HepG2 (cell line): ENCODE data around the gene PRIMPOL. TPM values are rescaled to one million over a fixed set of nuclear protein-coding genes. Genes with fewer than 3 reads are reported as not detected.

Experiments used
- ATF1 ChIP-seq: IDR thresholded peaks from 2 replicates; pipeline ENCODE4 v1.6.1; 2016; ENCODE audit warnings: mild to moderate bottlenecking, control low read depth
- DMAP1 ChIP-seq: IDR thresholded peaks from 2 replicates; pipeline ENCODE4 v1.6.1; 2016
- EP300 ChIP-seq, 3 experiments: sonication (generic) in 1 of 3; formaldehyde crosslinking in 1 of 3; IDR thresholded peaks; 2 replicates each; pipeline versions ENCODE4 v1.5.1 to v1.6.1; 2011 to 2020; ENCODE audit warnings: low read depth in 2 of 3, low read length in 2 of 3, borderline replicate concordance in 1 of 3, improper control_type of control experiment in 1 of 3, mild to moderate bottlenecking in 1 of 3, missing genetic modification reagents in 1 of 3, moderate library complexity in 1 of 3
- HOMEZ ChIP-seq: IDR thresholded peaks from 2 replicates; pipeline ENCODE4 v1.6.1; 2016; ENCODE audit warnings: low read depth
- JUNB ChIP-seq: sonication (generic); formaldehyde crosslinking; IDR thresholded peaks from 2 replicates; pipeline ENCODE4 v1.8.0; 2022; ENCODE audit warnings: missing genetic modification reagents, mild to moderate bottlenecking, borderline replicate concordance
- KMT2B ChIP-seq: IDR thresholded peaks from 2 replicates; pipeline ENCODE4 v1.6.1; 2016; ENCODE audit warnings: missing genetic modification reagents, missing compliant biosample characterization
- MAX ChIP-seq: IDR thresholded peaks from 2 replicates; pipeline ENCODE4 v1.6.1; 2012; ENCODE audit warnings: inconsistent platforms
- MED13 ChIP-seq: sonication (generic); formaldehyde crosslinking; IDR thresholded peaks from 2 replicates; pipeline ENCODE4 v1.5.0; 2020; ENCODE audit warnings: missing genetic modification reagents
- MLX ChIP-seq: IDR thresholded peaks from 2 replicates; pipeline ENCODE4 v1.6.1; 2016
- MNT ChIP-seq: fragments of 450-650 bp; IDR thresholded peaks from 2 replicates; pipeline ENCODE4 v1.6.1; 2016
- NCOR1 ChIP-seq: fragments of 200-600 bp; sonication (generic); IDR thresholded peaks from 2 replicates; pipeline ENCODE4 v1.7.0; 2017; ENCODE audit warnings: antibody characterized with exemption, low read length, borderline replicate concordance
- NFIC ChIP-seq: IDR thresholded peaks from 2 replicates; pipeline ENCODE4 v1.6.1; 2012; ENCODE audit warnings: mild to moderate bottlenecking, low read length, inconsistent platforms
- NFKBIZ ChIP-seq: IDR thresholded peaks from 2 replicates; pipeline ENCODE4 v1.6.1; 2018; ENCODE audit warnings: missing genetic modification reagents, missing compliant biosample characterization
- NR2F2 ChIP-seq: IDR thresholded peaks from 2 replicates; pipeline ENCODE4 v1.6.1; 2012; ENCODE audit warnings: low read depth, inconsistent platforms, borderline replicate concordance
- PPARG ChIP-seq: conservative IDR thresholded peaks from 2 replicates; pipeline ENCODE4 v1.6.1; 2016; ENCODE audit warnings: missing biosample characterization, missing genetic modification reagents
- SP4 ChIP-seq: sonication (generic); formaldehyde crosslinking; IDR thresholded peaks from 2 replicates; pipeline ENCODE4 v1.8.1; 2023; ENCODE audit warnings: mild to moderate bottlenecking, missing genetic modification reagents
- STAT6 ChIP-seq: sonication (generic); formaldehyde crosslinking; IDR thresholded peaks from 2 replicates; pipeline ENCODE4 v1.4.0; 2020; ENCODE audit warnings: missing genetic modification reagents, mild to moderate bottlenecking, borderline replicate concordance
- YY1 ChIP-seq: IDR thresholded peaks from 2 replicates; pipeline ENCODE4 v1.6.1; 2011; ENCODE audit warnings: low read length, low read depth, moderate library complexity, mild to moderate bottlenecking; ENCODE audit not compliant: insufficient read depth, insufficient replicate concordance
- ZBTB21 ChIP-seq: sonication (generic); formaldehyde crosslinking; IDR thresholded peaks from 2 replicates; pipeline ENCODE4 v1.4.0; 2020; ENCODE audit warnings: missing genetic modification reagents
- ZBTB7B ChIP-seq: sonication (generic); formaldehyde crosslinking; IDR thresholded peaks from 2 replicates; pipeline ENCODE4 v1.4.0; 2020; ENCODE audit warnings: missing genetic modification reagents
- ZFY ChIP-seq: sonication (generic); formaldehyde crosslinking; IDR thresholded peaks from 2 replicates; pipeline ENCODE4 v1.4.0; 2020; ENCODE audit warnings: missing genetic modification reagents
- polyA plus RNA-seq, 8 experiments: library from polyadenylated mRNA; depleted of rRNA in 3 of 8; stranded (reverse) in 7 of 8; unstranded in 1 of 8; fragments of >200 nt; fragmentation: Illumina TruSeq in 4 of 8; extraction: Trizol in 4 of 8; gene quantifications; 2 replicates each; pipeline versions ENCODE4 v1.2.1 to v1.2.3, GENCODE V29; 2011 to 2016; ENCODE audit warnings: low read depth in 4 of 8, missing spikeins in 1 of 8, mixed read lengths in 1 of 8; ENCODE audit not compliant: insufficient read depth in 1 of 8
- total RNA-seq, 5 experiments: library from RNA; depleted of rRNA; stranded (reverse); fragments of >200 nt; fragmentation: Illumina TruSeq; extraction: Trizol; gene quantifications; 2 replicates each; pipeline ENCODE4 v1.2.3, GENCODE V29; 2016; ENCODE audit warnings: low read depth in 1 of 5

Gene PRIMPOL
- total and polyA plus RNA-seq, 2 of the 13 experiments (the other 11 are each of a cell fraction or from before 2014, with no cell fraction given): 7.3 to 11.0 TPM

- TF ChIP-seq ZFY (CRISPR knock-in tag) (0 out of 2 replicates have a peak, but pooled peaks have one; percentile 2), NFKBIZ (CRISPR knock-in tag) (0 out of 2 replicates have a peak, but pooled peaks have one; percentile 72), ZBTB7B (peak; percentile 69; the same call in 1 of the 2 replicates), KMT2B (CRISPR knock-in tag) (0 out of 2 replicates have a peak, but pooled peaks have one; percentile 39), STAT6 (CRISPR knock-in tag) (peak; percentile 80; the same call in 1 of the 2 replicates), DMAP1 (CRISPR knock-in tag) (0 out of 2 replicates have a peak, but pooled peaks have one; percentile 47), ATF1 (CRISPR knock-in tag) (0 out of 2 replicates have a peak, but pooled peaks have one; percentile 26), JUNB (CRISPR knock-in tag) (0 out of 2 replicates have a peak, but pooled peaks have one; percentile 15), MLX (peak; percentile 84; the same call in 1 of the 2 replicates), HOMEZ (peak; percentile 44), SP4 (peak; percentile 39; the same call in 1 of the 2 replicates), MED13 (CRISPR knock-in tag) (peak; percentile 38; the same call in 1 of the 2 replicates), NFIC (0 out of 2 replicates have a peak, but pooled peaks have one; percentile 36), YY1 (peak; percentile 33), NCOR1 (peak; percentile 84; the same call in 1 of the 2 replicates), NR2F2 (peak; percentile 89), MAX (peak; percentile 45; the same call in 1 of the 2 replicates), MNT (0 out of 2 replicates have a peak, but pooled peaks have one; percentile 17), ZBTB21 (CRISPR knock-in tag) (0 out of 2 replicates have a peak, but pooled peaks have one; percentile 20), EP300 (IDR thresholded peaks at IDR 0.05; ENCODE audit: low read depth in 2 of 2, low read length in 2 of 2) (peak in 1 of 2 experiments; percentile 77; a peak in 2 of 4 replicates), EP300 (CRISPR knock-in tag; IDR thresholded peaks at IDR 0.05; ENCODE audit: borderline replicate concordance) (peak; percentile 80), PPARG (CRISPR knock-in tag) (peak; percentile 86)
Observed at GRCh38 chr4:184625783-184626596, 23.5 kb upstream of the PRIMPOL start (continued).
